Kidney (tissue), 14 donors: ENCODE data around the gene BIRC6. TPM values are rescaled to one million over a fixed set of nuclear protein-coding genes. Genes with fewer than 3 reads are reported as not detected.
"Not testable (repeated sequence)": the region's sequence is repeated elsewhere in the genome, so short reads cannot be mapped to it uniquely, and the experiment has no call there.

Experiments used
- DNase-seq, 5 donors: peaks; one replicate each; pipeline ENCODE4 v3.0.0-alpha.2; 2013 to 2020
- FAIRE-seq: peaks from 2 replicates; lab custom pipeline; 2012; peaks lifted over from hg19 to GRCh38; lab: Jason Lieb, UNC
- H3K27ac ChIP-seq, 2 donors: one replicate each; pipeline ENCODE4 v1.7.0; 2013; ENCODE audit warnings: low read depth in 2 of 2, low read length in 2 of 2, inconsistent platforms in 1 of 2
- H3K27me3 ChIP-seq: one replicate; pipeline ENCODE4 v1.7.1; 2013; ENCODE audit warnings: low read length, inconsistent platforms; ENCODE audit not compliant: control insufficient read depth, insufficient read depth
- H3K36me3 ChIP-seq, 3 donors: one replicate each; pipeline versions ENCODE4 v1.7.0 to v1.7.1; 2013; ENCODE audit warnings: low read length in 3 of 3, control low read depth in 1 of 3, inconsistent platforms in 1 of 3; ENCODE audit not compliant: insufficient read depth in 3 of 3, control insufficient read depth in 2 of 3
- H3K4me1 ChIP-seq, 3 donors: one replicate each; pipeline versions ENCODE4 v1.7.0 to v1.7.1; 2013; ENCODE audit warnings: low read length in 3 of 3, inconsistent platforms in 1 of 3, low read depth in 1 of 3; ENCODE audit not compliant: control insufficient read depth in 2 of 3, insufficient read depth in 2 of 3
- H3K4me3 ChIP-seq, 3 donors: one replicate each; pipeline versions ENCODE4 v1.7.0 to v1.8.1; 2013; ENCODE audit warnings: low read length in 3 of 3, control low read depth in 1 of 3, inconsistent platforms in 1 of 3
- H3K9ac ChIP-seq, 3 donors: one replicate each; pipeline versions ENCODE4 v1.7.0 to v1.7.1; 2013; ENCODE audit warnings: low read length in 3 of 3, control low read depth in 1 of 3, inconsistent platforms in 1 of 3
- H3K9me3 ChIP-seq, 3 donors: one replicate each; pipeline versions ENCODE4 v1.7.0 to v1.7.1; 2013; ENCODE audit warnings: low read length in 3 of 3, control low read depth in 1 of 3, inconsistent platforms in 1 of 3; ENCODE audit not compliant: control insufficient read depth in 2 of 3, insufficient read depth in 1 of 3
- intact Hi-C: fragments of 100-400 bp; cut with DNase I; formaldehyde crosslinking; loops from one replicate; pipeline ENCODE4 v1.11.1; 2022
- polyA plus RNA-seq: library from polyadenylated mRNA; stranded (reverse); fragments of 350-450 nt; fragmentation: Illumina TruSeq; extraction: RNeasy Lipid Tissue Mini Kit (QIAGEN cat#74804); gene quantifications from one replicate; pipeline ENCODE4 v1.2.3, GENCODE V29; 2014; ENCODE audit warnings: low read depth, low replicate concordance; ENCODE audit not compliant: insufficient read depth
- total RNA-seq: library from RNA; stranded (reverse); fragmentation: NEBNext Ultra II Directional; extraction: Animal tissue kit (Norgen Biotek cat#: 25700); gene quantifications from one replicate; pipeline ENCODE4 v1.2.1, GENCODE V29; 2021
- TF ChIP-seq, protein P1 (sequence below): IDR thresholded peaks from 3 replicates; pipeline ENCODE4 v1.5.1; 2012; ENCODE audit warnings: mild to moderate bottlenecking, moderate library complexity, borderline replicate concordance; ENCODE audit not compliant: insufficient read depth; ENCODE audit errors: extremely low read depth
- donor health status: control.
- donor health status: control.
- donor health status: control.
- donor health status: control.
- donor health status: control.
- donor health status: DM: yes; HTN: yes; CAD: no.
- donor health status: Normal renal cell carcinoma (clear cell type).

The BIRC6 gene
- total and polyA plus RNA-seq, 2 donors from 2014 or later = 12.8 to 113 TPM

- intact Hi-C loops = no loop called here
- Histone ChIP-seq H3K27me3 (no peaks in the 10 kb centered on the region), H3K27ac (no peak overlapping the region), H3K9ac (no peak overlapping the region), H3K4me1 (peaks cover 0 to 3% (median 3%) of the 10 kb centered on the region in 3 donors), H3K36me3 (no peaks in the 10 kb centered on the region), H3K4me3 (no peak overlapping the region), H3K9me3 (no peaks in the 10 kb centered on the region)
- TF ChIP-seq, protein P1, sequence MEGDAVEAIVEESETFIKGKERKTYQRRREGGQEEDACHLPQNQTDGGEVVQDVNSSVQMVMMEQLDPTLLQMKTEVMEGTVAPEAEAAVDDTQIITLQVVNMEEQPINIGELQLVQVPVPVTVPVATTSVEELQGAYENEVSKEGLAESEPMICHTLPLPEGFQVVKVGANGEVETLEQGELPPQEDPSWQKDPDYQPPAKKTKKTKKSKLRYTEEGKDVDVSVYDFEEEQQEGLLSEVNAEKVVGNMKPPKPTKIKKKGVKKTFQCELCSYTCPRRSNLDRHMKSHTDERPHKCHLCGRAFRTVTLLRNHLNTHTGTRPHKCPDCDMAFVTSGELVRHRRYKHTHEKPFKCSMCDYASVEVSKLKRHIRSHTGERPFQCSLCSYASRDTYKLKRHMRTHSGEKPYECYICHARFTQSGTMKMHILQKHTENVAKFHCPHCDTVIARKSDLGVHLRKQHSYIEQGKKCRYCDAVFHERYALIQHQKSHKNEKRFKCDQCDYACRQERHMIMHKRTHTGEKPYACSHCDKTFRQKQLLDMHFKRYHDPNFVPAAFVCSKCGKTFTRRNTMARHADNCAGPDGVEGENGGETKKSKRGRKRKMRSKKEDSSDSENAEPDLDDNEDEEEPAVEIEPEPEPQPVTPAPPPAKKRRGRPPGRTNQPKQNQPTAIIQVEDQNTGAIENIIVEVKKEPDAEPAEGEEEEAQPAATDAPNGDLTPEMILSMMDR = no peak
- DNase-seq = peak in 1 of 5 donors; percentile 13
- FAIRE-seq = no peak
Observed at GRCh38 chr2:32366595-32366994, 9.8 kb downstream of the BIRC6 start.

DNA sequence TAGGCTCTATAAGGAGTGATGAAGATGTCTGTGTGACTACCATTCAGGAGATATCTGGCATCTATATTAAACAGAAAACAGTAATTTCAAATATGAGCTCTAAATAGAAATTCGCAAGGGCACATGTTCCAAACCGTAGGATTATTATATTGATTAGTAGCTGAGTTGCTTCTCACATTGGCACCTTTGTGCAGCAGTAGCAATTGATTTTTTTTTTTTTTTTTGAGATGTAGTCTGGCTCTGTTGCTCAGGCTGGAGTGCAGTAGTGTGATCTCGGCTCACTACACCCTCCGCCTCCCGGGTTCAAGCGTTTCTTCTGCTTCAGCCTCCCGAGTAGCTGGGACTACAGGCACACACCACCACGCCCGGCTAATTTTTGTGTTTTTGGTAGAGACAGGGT lies 12.4 kb downstream of the BIRC6 start:
- intact Hi-C loops = no loop called here
- Histone ChIP-seq H3K27me3 (no peaks in the 10 kb centered on the region), H3K27ac (no peak overlapping the region), H3K36me3 (no peaks in the 10 kb centered on the region), H3K9ac (no peak overlapping the region), H3K9me3 (no peaks in the 10 kb centered on the region), H3K4me1 (peaks cover 0 to 3% (median 3%) of the 10 kb centered on the region in 3 donors), H3K4me3 (no peak overlapping the region)
- FAIRE-seq (no peak), DNase-seq (peak in 1 of 5 donors; percentile 25)
- TF ChIP-seq, protein P1 = no peak

- FAIRE-seq, H3K4me1 ChIP-seq, H3K9me3 ChIP-seq, H3K36me3 ChIP-seq, intact Hi-C loops, H3K27me3 ChIP-seq, H3K27ac ChIP-seq, H3K4me3 ChIP-seq, H3K9ac ChIP-seq: not testable (repeated sequence)
- peak in 1 of 5 donors; percentile 29 for DNase-seq
Observed at GRCh38 chr2:32370942-32371341, 14.1 kb downstream of the BIRC6 start.

- no peaks in the 10 kb centered on the region for H3K36me3 ChIP-seq
- H3K9ac ChIP-seq = no peak overlapping the region
- peaks cover 0 to 1% (median 0%) of the 10 kb centered on the region in 3 donors for H3K4me1 ChIP-seq
- no peak overlapping the region for H3K27ac ChIP-seq
- H3K4me3 ChIP-seq = no peak overlapping the region
- DNase-seq (no peak), FAIRE-seq (no peak)
- TF ChIP-seq, protein P1 = no peak
- intact Hi-C loops = no loop called here
- no peaks in the 10 kb centered on the region for H3K9me3 ChIP-seq
- H3K27me3 ChIP-seq = no peaks in the 10 kb centered on the region
Observed at GRCh38 chr2:32372519-32373182, 15.8 kb downstream of the BIRC6 start.
